ENCODE measurements around the gene SCYL1. TPM values are rescaled to one million over a fixed set of nuclear protein-coding genes. Genes with fewer than 3 reads are reported as not detected.

Gene SCYL1
- total and polyA plus RNA-seq, 2 experiments from 2014 or later = 52.7 to 66.1 TPM

DNA sequence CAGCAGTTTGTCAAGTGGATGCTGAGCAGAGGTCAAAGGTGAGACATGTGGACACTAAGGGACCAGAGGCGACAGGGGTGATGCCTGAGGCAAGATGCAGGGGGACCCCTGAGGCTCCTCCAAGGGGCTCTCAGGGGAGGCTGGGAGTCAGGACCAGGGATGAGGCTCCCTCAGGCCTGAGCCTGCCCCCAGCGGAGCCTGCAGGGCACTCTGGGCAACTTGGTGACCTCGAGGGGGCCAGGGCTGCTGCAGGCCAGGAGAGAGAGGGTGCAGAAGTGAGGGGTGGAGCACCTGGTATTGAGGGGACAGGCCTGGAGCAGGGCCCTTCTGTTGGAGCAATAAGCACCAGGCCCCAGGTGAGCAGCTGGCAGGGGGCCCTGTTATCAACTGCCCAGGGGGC, 57.0 kb downstream of the SCYL1 start:
- TF ChIP-seq CREB1 (CRISPR knock-in tag; IDR thresholded peaks at IDR 0.05; ENCODE audit: low read depth) (no peak), ZNF114 (CRISPR knock-in tag; IDR thresholded peaks at IDR 0.05) (no peak), EZH2phosphoT487 (IDR thresholded peaks at IDR 0.05; ENCODE audit: unreplicated experiment) (no peak), ZNF331 (CRISPR knock-in tag; IDR thresholded peaks at IDR 0.05; ENCODE audit: low read depth) (no peak), STAT1 (IDR thresholded peaks at IDR 0.05; ENCODE audit: unreplicated experiment) (no peak), JUNB (IDR thresholded peaks at IDR 0.05; ENCODE audit: unreplicated experiment) (no peak), EZH2 (IDR thresholded peaks at IDR 0.05; ENCODE audit: low read depth, unreplicated experiment) (no peak), NANOG (IDR thresholded peaks at IDR 0.05; ENCODE audit: borderline replicate concordance) (no peak), POLR2AphosphoS5 (IDR thresholded peaks at IDR 0.05; ENCODE audit: low read depth) (no peak)
- TF ChIP-seq, protein P1, sequence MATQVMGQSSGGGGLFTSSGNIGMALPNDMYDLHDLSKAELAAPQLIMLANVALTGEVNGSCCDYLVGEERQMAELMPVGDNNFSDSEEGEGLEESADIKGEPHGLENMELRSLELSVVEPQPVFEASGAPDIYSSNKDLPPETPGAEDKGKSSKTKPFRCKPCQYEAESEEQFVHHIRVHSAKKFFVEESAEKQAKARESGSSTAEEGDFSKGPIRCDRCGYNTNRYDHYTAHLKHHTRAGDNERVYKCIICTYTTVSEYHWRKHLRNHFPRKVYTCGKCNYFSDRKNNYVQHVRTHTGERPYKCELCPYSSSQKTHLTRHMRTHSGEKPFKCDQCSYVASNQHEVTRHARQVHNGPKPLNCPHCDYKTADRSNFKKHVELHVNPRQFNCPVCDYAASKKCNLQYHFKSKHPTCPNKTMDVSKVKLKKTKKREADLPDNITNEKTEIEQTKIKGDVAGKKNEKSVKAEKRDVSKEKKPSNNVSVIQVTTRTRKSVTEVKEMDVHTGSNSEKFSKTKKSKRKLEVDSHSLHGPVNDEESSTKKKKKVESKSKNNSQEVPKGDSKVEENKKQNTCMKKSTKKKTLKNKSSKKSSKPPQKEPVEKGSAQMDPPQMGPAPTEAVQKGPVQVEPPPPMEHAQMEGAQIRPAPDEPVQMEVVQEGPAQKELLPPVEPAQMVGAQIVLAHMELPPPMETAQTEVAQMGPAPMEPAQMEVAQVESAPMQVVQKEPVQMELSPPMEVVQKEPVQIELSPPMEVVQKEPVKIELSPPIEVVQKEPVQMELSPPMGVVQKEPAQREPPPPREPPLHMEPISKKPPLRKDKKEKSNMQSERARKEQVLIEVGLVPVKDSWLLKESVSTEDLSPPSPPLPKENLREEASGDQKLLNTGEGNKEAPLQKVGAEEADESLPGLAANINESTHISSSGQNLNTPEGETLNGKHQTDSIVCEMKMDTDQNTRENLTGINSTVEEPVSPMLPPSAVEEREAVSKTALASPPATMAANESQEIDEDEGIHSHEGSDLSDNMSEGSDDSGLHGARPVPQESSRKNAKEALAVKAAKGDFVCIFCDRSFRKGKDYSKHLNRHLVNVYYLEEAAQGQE (IDR thresholded peaks at IDR 0.05; ENCODE audit: unreplicated experiment) = no peak
- TF ChIP-seq, protein P2, sequence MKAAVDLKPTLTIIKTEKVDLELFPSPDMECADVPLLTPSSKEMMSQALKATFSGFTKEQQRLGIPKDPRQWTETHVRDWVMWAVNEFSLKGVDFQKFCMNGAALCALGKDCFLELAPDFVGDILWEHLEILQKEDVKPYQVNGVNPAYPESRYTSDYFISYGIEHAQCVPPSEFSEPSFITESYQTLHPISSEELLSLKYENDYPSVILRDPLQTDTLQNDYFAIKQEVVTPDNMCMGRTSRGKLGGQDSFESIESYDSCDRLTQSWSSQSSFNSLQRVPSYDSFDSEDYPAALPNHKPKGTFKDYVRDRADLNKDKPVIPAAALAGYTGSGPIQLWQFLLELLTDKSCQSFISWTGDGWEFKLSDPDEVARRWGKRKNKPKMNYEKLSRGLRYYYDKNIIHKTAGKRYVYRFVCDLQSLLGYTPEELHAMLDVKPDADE (IDR thresholded peaks at IDR 0.05) = no peak
- TF ChIP-seq, protein P3, sequence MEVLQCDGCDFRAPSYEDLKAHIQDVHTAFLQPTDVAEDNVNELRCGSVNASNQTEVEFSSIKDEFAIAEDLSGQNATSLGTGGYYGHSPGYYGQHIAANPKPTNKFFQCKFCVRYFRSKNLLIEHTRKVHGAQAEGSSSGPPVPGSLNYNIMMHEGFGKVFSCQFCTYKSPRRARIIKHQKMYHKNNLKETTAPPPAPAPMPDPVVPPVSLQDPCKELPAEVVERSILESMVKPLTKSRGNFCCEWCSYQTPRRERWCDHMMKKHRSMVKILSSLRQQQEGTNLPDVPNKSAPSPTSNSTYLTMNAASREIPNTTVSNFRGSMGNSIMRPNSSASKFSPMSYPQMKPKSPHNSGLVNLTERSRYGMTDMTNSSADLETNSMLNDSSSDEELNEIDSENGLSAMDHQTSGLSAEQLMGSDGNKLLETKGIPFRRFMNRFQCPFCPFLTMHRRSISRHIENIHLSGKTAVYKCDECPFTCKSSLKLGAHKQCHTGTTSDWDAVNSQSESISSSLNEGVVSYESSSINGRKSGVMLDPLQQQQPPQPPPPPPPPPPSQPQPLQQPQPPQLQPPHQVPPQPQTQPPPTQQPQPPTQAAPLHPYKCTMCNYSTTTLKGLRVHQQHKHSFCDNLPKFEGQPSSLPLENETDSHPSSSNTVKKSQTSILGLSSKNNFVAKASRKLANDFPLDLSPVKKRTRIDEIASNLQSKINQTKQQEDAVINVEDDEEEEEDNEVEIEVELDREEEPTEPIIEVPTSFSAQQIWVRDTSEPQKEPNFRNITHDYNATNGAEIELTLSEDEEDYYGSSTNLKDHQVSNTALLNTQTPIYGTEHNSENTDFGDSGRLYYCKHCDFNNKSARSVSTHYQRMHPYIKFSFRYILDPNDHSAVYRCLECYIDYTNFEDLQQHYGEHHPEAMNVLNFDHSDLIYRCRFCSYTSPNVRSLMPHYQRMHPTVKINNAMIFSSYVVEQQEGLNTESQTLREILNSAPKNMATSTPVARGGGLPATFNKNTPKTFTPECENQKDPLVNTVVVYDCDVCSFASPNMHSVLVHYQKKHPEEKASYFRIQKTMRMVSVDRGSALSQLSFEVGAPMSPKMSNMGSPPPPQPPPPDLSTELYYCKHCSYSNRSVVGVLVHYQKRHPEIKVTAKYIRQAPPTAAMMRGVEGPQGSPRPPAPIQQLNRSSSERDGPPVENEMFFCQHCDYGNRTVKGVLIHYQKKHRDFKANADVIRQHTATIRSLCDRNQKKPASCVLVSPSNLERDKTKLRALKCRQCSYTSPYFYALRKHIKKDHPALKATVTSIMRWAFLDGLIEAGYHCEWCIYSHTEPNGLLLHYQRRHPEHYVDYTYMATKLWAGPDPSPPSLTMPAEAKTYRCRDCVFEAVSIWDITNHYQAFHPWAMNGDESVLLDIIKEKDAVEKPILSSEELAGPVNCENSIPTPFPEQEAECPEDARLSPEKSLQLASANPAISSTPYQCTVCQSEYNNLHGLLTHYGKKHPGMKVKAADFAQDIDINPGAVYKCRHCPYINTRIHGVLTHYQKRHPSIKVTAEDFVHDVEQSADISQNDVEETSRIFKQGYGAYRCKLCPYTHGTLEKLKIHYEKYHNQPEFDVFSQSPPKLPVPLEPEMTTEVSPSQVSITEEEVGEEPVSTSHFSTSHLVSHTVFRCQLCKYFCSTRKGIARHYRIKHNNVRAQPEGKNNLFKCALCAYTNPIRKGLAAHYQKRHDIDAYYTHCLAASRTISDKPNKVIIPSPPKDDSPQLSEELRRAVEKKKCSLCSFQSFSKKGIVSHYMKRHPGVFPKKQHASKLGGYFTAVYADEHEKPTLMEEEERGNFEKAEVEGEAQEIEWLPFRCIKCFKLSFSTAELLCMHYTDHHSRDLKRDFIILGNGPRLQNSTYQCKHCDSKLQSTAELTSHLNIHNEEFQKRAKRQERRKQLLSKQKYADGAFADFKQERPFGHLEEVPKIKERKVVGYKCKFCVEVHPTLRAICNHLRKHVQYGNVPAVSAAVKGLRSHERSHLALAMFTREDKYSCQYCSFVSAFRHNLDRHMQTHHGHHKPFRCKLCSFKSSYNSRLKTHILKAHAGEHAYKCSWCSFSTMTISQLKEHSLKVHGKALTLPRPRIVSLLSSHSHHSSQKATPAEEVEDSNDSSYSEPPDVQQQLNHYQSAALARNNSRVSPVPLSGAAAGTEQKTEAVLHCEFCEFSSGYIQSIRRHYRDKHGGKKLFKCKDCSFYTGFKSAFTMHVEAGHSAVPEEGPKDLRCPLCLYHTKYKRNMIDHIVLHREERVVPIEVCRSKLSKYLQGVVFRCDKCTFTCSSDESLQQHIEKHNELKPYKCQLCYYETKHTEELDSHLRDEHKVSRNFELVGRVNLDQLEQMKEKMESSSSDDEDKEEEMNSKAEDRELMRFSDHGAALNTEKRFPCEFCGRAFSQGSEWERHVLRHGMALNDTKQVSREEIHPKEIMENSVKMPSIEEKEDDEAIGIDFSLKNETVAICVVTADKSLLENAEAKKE (CRISPR knock-in tag; IDR thresholded peaks at IDR 0.05) = no peak
- TF ChIP-seq, protein P4, sequence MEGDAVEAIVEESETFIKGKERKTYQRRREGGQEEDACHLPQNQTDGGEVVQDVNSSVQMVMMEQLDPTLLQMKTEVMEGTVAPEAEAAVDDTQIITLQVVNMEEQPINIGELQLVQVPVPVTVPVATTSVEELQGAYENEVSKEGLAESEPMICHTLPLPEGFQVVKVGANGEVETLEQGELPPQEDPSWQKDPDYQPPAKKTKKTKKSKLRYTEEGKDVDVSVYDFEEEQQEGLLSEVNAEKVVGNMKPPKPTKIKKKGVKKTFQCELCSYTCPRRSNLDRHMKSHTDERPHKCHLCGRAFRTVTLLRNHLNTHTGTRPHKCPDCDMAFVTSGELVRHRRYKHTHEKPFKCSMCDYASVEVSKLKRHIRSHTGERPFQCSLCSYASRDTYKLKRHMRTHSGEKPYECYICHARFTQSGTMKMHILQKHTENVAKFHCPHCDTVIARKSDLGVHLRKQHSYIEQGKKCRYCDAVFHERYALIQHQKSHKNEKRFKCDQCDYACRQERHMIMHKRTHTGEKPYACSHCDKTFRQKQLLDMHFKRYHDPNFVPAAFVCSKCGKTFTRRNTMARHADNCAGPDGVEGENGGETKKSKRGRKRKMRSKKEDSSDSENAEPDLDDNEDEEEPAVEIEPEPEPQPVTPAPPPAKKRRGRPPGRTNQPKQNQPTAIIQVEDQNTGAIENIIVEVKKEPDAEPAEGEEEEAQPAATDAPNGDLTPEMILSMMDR (conservative IDR thresholded peaks at IDR 0.05; ENCODE audit: low read depth in 2 of 2) = no peak
- no peaks in the 10 kb centered on the region for H4K20me1 ChIP-seq (replicated peaks; ENCODE audit: insufficient read depth)

More for the DNA sequence above, 57.0 kb downstream of the SCYL1 start:
- Histone ChIP-seq H3K36me3 (ENCODE audit: insufficient read depth) (no peaks in the 10 kb centered on the region), H2AFZ (no peak overlapping the region), H3K27ac (ENCODE audit: low read depth) (no peak overlapping the region), H3K4me3 (no peak overlapping the region), H3K79me2 (replicated peaks; ENCODE audit: insufficient read depth) (no peaks in the 10 kb centered on the region), H3K4me2 (no peak overlapping the region), H3K27me3 (ENCODE audit: insufficient read depth) (peaks cover 66% of the 10 kb centered on the region), H3F3A (replicated peaks; ENCODE audit: low read depth) (peaks cover 10% of the 10 kb centered on the region), H3K9me2 (ENCODE audit: insufficient read depth) (no peaks in the 10 kb centered on the region), H3K4me1 (ENCODE audit: insufficient read depth) (no peaks in the 10 kb centered on the region; the same call in 1 of the 2 replicates)
- H3K36me3 Mint-ChIP-seq (ENCODE audit: low read depth) = no peaks in the 10 kb centered on the region
- H3K4me1 Mint-ChIP-seq = peaks cover 12% of the 10 kb centered on the region
- H3K27me3 Mint-ChIP-seq (ENCODE audit: insufficient read depth, low read depth, poor library complexity) = peaks cover 59% of the 10 kb centered on the region
- no peaks in the 10 kb centered on the region for H3K9me3 Mint-ChIP-seq
- H3K4me3 Mint-ChIP-seq = no peak overlapping the region
- ATAC-seq (no peak), DNase-seq (ENCODE audit: low spot score) (no peak)
- H3K27ac Mint-ChIP-seq = no peak overlapping the region
